ENCODE data around the gene NECTIN1.

Gene NECTIN1

DNA sequence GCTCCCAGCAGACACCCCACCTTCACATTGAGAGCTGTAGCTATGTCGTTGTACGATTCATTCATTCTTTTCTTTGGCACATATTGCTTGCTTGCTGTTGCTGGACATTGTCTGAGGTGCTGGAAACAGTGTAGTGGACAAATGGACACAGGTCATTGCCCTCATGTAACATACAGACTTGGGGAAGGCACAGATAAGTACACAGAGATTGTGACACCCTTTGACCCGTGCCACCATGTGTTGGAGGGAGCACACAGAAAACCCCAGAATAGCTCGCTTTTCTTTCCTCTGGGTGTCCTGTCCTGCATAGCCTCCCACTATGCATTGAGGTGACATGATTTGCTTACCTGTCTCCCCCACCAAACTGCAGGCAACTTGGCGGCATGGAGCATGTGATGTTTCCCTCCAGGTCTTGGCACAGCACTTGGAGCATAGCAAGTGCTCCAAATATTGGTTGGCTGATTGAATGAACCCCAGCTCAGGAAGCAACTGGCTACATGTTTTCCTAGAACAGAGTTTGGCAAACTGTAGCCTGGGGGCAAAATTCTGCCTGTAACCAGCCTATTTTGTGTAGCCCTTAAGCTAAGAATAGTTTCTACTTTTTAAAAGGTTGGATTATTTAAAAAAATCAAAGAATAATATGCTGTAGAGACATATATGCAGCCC lies 30.9 kb upstream of the NECTIN1 start:
- TF ChIP-seq POU6F1 (CRISPR knock-in tag; IDR thresholded peaks at IDR 0.05; ENCODE audit: borderline replicate concordance, low read depth) (no peak), ZNF565 (CRISPR knock-in tag; conservative IDR thresholded peaks at IDR 0.05; ENCODE audit: low read depth) (no peak), OSR1 (CRISPR knock-in tag; IDR thresholded peaks at IDR 0.05) (no peak), BACH2 (CRISPR knock-in tag; IDR thresholded peaks at IDR 0.05; ENCODE audit: borderline replicate concordance) (no peak), ZFP3 (CRISPR knock-in tag; IDR thresholded peaks at IDR 0.05) (no peak), TOX (CRISPR knock-in tag; IDR thresholded peaks at IDR 0.05; ENCODE audit: borderline replicate concordance) (no peak), ESRRG (CRISPR knock-in tag; IDR thresholded peaks at IDR 0.05) (no peak), ISL1 (CRISPR knock-in tag; IDR thresholded peaks at IDR 0.05) (no peak), ARNTL (CRISPR knock-in tag; IDR thresholded peaks at IDR 0.05; ENCODE audit: borderline replicate concordance, low read depth) (no peak)
- TF ChIP-seq, protein P1, sequence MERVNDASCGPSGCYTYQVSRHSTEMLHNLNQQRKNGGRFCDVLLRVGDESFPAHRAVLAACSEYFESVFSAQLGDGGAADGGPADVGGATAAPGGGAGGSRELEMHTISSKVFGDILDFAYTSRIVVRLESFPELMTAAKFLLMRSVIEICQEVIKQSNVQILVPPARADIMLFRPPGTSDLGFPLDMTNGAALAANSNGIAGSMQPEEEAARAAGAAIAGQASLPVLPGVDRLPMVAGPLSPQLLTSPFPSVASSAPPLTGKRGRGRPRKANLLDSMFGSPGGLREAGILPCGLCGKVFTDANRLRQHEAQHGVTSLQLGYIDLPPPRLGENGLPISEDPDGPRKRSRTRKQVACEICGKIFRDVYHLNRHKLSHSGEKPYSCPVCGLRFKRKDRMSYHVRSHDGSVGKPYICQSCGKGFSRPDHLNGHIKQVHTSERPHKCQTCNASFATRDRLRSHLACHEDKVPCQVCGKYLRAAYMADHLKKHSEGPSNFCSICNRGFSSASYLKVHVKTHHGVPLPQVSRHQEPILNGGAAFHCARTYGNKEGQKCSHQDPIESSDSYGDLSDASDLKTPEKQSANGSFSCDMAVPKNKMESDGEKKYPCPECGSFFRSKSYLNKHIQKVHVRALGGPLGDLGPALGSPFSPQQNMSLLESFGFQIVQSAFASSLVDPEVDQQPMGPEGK (CRISPR knock-in tag; IDR thresholded peaks at IDR 0.05; ENCODE audit: borderline replicate concordance), result no peak
- no peak for ATAC-seq

DNA sequence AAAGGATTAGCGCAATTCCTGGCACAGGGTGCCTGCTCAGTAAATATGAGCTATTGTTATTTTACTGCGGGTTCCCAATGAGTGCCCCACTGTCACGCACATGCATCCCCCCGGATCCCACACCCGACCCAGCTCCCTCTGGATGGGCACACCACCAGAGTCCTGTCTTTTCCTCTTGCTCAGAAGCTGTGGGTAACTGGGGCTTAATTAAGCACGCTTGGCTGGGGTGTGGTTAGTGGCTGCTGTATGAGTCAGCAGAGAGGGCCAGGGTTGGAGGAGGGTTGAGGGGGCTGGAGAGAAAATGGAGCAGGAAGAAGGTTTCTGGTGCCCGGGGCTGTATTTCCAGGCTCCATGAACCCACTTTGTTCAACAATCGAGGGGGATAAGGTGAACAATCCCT lies 30.3 kb upstream of the NECTIN1 start:
- TF ChIP-seq CREB5 (CRISPR knock-in tag; IDR thresholded peaks at IDR 0.05; ENCODE audit: low read depth) (no peak), ZFP30 (CRISPR knock-in tag; IDR thresholded peaks at IDR 0.05) (no peak), CSDC2 (CRISPR knock-in tag; IDR thresholded peaks at IDR 0.05) (no peak), ZFP3 (CRISPR knock-in tag; IDR thresholded peaks at IDR 0.05) (no peak), TOX (CRISPR knock-in tag; IDR thresholded peaks at IDR 0.05; ENCODE audit: borderline replicate concordance) (no peak), ZNF70 (CRISPR knock-in tag; IDR thresholded peaks at IDR 0.05) (no peak), SNAI2 (CRISPR knock-in tag; IDR thresholded peaks at IDR 0.05) (no peak), TCF4 (CRISPR knock-in tag; IDR thresholded peaks at IDR 0.05; ENCODE audit: borderline replicate concordance) (no peak), POU6F1 (CRISPR knock-in tag; IDR thresholded peaks at IDR 0.05; ENCODE audit: borderline replicate concordance, low read depth) (no peak), ESRRG (CRISPR knock-in tag; IDR thresholded peaks at IDR 0.05) (no peak), BACH2 (CRISPR knock-in tag; IDR thresholded peaks at IDR 0.05; ENCODE audit: borderline replicate concordance) (no peak), GLIS3 (CRISPR knock-in tag; IDR thresholded peaks at IDR 0.05) (no peak), RARB (CRISPR knock-in tag; IDR thresholded peaks at IDR 0.05) (no peak), ZC3H10 (CRISPR knock-in tag; IDR thresholded peaks at IDR 0.05) (no peak), ZNF8 (CRISPR knock-in tag; IDR thresholded peaks at IDR 0.05) (no peak), OSR1 (CRISPR knock-in tag; IDR thresholded peaks at IDR 0.05) (no peak), ARNTL (CRISPR knock-in tag; IDR thresholded peaks at IDR 0.05; ENCODE audit: borderline replicate concordance, low read depth) (no peak)
- TF ChIP-seq, protein P1 (CRISPR knock-in tag; IDR thresholded peaks at IDR 0.05; ENCODE audit: borderline replicate concordance), result no peak
- TF ChIP-seq, protein P2, sequence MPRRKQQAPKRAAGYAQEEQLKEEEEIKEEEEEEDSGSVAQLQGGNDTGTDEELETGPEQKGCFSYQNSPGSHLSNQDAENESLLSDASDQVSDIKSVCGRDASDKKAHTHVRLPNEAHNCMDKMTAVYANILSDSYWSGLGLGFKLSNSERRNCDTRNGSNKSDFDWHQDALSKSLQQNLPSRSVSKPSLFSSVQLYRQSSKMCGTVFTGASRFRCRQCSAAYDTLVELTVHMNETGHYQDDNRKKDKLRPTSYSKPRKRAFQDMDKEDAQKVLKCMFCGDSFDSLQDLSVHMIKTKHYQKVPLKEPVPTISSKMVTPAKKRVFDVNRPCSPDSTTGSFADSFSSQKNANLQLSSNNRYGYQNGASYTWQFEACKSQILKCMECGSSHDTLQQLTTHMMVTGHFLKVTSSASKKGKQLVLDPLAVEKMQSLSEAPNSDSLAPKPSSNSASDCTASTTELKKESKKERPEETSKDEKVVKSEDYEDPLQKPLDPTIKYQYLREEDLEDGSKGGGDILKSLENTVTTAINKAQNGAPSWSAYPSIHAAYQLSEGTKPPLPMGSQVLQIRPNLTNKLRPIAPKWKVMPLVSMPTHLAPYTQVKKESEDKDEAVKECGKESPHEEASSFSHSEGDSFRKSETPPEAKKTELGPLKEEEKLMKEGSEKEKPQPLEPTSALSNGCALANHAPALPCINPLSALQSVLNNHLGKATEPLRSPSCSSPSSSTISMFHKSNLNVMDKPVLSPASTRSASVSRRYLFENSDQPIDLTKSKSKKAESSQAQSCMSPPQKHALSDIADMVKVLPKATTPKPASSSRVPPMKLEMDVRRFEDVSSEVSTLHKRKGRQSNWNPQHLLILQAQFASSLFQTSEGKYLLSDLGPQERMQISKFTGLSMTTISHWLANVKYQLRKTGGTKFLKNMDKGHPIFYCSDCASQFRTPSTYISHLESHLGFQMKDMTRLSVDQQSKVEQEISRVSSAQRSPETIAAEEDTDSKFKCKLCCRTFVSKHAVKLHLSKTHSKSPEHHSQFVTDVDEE (CRISPR knock-in tag; IDR thresholded peaks at IDR 0.05), result no peak
- ATAC-seq, result peak; percentile 49; the same call in 2 of the 3 replicates

Data from SK-N-SH treated with all-trans-retinoic acid at 6 μM for 48 hours (cell line).